HG03064 (cell line): ENCODE measurements around the gene STXBP4.

Experiments used
- ATAC-seq: cut with Tn5 transposase; IDR thresholded peaks from one replicate; pipeline ENCODE4 v1.9.1; 2021; ENCODE audit warnings: low read depth; ENCODE audit not compliant: unreplicated experiment

STXBP4 gene

GRCh38 chr17:54969658-54970572 is 1.4 kb downstream of the STXBP4 start:
- no peak for ATAC-seq

DNA sequence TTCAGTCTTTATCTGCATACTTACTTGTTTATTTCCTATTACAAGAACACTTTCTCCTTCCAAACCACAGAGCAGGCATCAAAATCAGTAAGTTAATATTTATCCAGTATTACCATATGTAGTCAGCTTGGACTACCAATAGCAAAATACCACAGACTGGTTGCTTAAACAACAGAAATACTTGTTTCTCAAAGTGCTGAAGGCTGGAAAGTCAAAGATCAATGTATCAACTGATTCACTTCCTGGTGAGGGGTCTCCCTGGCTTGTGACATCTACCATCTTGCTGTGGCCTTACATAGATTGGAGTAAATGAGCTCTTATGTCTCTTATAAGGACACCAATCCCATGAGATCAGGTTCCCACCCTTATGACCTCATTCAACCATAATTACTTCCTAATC is 2.6 kb downstream of the STXBP4 start:
- no peak for ATAC-seq

DNA sequence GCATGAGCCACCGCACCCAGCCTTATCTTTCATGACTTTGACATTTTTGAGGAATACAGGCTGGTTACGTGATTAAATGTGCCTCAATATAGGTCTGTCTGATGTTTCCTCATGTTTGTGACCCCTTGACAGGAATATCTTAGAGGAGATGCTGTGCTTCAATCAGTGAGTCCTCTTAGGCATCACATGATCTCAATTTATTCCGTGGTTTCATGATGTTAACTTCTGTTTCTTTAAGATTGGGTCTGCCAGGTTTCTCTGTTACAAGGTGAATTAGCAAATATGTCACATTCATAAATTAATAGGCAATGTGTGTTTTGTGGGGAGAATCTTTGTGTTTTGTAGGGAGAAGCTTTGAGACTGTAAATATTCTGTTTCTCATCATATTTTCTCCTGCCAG is 3.3 kb downstream of the STXBP4 start:
- ATAC-seq, result no peak

GRCh38 chr17:54972406-54973138 is 4.0 kb downstream of the STXBP4 start:
- no peak for ATAC-seq

- ATAC-seq, result no peak
Measured at GRCh38 chr17:54974759-54975158, 6.2 kb downstream of the STXBP4 start.

DNA sequence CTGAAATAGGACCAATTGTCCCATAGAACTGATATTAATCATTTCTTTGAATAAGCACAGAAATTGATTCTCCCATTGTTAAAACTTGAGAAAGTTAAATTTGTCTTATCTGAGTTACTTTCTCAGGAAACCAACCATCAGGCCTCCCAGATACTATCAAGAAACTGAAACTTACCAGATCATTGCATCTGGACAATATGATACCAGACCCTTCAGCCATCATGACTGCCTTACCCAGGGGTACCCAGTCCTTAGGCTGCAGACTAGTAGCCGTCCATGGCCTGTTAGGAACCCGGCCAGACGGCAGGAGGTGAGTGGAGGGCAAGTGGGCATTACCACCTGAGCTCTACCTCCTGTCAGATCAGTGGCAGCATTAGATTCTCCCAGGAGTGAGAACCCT is 7.8 kb downstream of the STXBP4 start:
- no peak for ATAC-seq

- no peak for ATAC-seq
Measured at GRCh38 chr17:54977744-54978143, 9.2 kb downstream of the STXBP4 start.

GRCh38 chr17:54979657-54980056 is 11.1 kb downstream of the STXBP4 start:
- ATAC-seq, result no peak

DNA sequence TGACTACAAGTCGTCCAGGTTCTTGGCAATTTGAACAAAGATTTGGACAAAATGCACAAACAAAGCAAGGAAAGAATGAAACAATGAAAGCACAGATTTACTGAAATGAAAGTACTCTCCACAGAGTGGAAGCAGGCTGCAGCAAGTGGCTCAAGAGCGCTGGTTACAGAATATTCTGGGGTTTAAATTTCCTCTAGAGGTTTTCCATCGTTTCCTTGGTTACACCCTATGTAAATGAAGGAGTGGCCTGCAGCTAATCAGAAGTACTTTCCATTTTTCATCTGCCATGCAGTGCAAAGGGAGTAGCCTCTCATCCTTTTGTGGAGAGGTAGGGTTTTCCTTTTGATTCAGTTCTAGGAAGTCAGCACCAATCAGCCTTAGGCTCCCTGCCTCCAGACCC is 11.8 kb downstream of the STXBP4 start:
- ATAC-seq, result no peak

- ATAC-seq, result no peak
Measured at GRCh38 chr17:54982399-54982798, 13.8 kb downstream of the STXBP4 start.

DNA sequence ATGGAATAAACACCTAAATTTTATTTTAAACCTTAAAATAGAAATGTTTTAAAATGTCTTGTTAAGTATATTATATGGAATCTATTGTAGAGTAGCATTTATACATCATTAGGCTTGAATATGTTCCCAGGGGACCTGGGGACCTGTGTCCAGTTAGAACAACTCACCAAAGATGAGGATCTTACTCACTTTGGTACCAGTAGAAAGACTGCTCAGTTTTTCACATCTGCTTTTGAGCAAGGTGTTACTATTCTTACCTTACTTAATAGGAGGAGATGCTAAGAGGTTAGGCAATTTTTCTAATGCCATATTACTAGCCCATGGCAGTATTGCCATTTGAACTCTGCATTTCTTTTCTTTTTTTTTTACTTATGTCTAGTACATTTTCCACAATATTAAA is 14.7 kb downstream of the STXBP4 start:
- no peak for ATAC-seq

GRCh38 chr17:54985476-54985875 is 16.9 kb downstream of the STXBP4 start:
- no peak for ATAC-seq

DNA sequence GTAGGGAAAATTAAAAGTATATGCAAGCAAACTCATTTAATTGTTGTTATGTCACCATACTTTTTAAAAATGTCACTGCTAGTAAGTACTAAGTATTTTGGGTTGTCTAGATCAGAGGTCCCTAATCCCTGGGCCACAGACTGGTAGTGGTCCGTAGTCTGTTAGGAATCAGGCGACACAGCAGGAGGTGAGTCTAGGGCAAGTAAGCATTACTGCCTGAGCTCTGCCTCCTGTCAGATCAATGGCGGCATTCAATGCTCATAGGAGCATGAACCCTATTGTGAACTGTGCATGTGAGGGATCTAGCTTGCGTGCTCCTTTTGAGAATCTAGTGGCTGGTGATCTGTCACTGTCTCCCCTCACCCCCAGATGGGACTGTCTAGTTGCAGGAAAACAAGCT is 21.6 kb downstream of the STXBP4 start:
- no peak for ATAC-seq

- ATAC-seq, result no peak
Measured at GRCh38 chr17:54991567-54991966, 23.0 kb downstream of the STXBP4 start.

DNA sequence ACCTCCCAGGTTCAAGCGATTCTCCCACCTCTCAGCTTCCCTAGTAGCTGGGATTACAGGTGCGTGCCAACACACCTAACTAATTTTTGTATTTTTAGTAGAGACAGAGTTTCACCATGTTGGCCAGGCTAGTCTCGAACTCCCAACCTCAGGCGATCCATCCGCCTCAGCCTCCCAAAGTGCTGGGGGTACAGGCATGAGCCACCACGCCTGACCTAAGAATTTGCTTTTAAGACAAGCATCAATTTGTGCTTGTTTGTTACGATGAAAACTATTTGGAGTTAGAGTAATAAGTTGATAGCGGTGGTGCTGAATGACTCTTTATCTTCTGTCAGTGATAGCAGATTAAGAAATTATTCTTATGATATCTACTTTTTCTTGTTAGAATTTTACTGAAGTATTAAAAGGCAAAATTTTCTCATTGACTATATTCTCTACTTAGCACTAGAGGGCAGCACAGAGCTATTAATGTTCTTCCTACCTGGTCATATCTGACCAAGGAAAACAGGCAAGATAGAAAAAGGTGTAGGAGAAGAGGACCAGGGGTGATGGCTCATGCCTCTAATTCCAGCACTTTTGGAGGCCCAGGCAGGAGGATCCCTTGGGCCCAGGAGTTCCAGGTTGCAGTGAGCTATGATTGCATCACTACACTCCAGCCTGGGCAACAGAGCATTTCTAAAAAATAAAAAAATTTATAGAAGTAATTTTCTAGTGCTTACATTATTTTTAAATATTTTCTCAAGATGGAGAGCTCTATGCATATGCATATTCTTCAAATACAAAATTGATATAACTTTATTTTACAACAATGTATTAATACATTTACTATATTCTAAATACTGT is 24.5 kb downstream of the STXBP4 start:
- ATAC-seq, result no peak

DNA sequence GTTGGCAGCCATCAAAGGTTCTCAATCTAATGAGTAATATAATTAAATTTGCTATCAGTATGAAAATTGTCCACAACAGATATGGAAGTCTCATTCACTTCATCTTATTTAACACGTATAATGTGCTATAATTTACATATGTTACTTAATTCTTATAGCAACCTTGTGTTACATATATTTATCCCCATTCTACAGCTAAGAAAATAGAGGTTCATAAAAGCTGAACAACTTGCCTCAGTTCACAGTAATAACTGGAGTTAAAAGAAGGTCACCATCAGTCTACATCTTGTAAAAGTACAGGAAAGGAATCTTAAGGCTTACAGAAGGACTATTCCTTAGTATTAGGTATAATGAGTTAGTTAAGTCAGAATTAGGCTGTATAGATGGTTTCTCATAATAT is 27.9 kb downstream of the STXBP4 start:
- no peak for ATAC-seq

- ATAC-seq, result no peak
Measured at GRCh38 chr17:55002458-55002857, 33.9 kb downstream of the STXBP4 start.

DNA sequence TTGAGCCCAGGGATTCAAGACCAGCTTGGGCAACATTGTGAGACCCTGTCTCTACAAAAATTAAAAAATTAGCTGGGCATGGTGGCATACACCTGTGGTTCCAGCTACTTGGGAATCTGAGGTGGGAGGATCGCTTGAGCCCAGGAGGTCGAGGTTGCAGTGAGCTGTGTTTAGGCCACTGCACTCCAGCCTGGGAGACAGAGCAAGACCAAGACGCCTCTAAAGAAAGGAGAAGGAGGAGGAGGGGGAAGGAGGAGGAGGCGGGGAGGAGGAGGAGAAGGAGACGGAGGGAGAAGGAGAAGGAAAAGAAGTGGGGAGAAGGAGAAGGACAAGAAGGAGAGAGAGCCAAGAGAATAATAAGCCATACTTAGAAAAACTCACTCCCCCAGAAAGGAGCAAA is 35.9 kb downstream of the STXBP4 start:
- ATAC-seq, result no peak

- no peak for ATAC-seq
Measured at GRCh38 chr17:55005520-55005919, 37.0 kb downstream of the STXBP4 start.

GRCh38 chr17:55023626-55024025 is 55.1 kb downstream of the STXBP4 start:
- no peak for ATAC-seq

- ATAC-seq, result peak; percentile 94
Measured at GRCh38 chr17:55037828-55038227, 69.3 kb downstream of the STXBP4 start.
